GM18861 (cell line): ENCODE measurements around the gene LRP6.

Experiments used
- ATAC-seq: cut with Tn5 transposase; IDR thresholded peaks from one replicate; pipeline ENCODE4 v1.9.1; 2021; ENCODE audit not compliant: unreplicated experiment

LRP6 gene

DNA sequence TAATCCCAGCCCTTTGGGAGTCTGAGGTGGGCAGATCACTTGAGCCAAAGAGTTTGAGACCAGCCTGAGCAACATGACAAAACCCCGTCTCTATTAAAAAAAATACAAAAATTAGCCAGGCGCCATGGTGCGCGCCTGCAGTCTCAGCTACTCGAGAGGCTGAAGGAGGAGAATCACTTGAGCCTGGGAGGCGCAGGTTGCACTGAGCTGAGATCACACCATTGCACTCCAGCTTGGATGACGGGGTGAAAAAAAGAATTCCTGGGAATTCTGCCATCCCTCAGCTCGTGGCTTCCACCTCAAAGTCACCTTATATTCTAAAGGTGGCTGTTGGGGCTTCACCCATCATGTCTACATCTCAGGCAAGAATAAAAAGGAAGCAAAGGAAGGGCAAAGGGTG lies 183.2 kb downstream of the LRP6 start:
- no peak for ATAC-seq

- peak; percentile 60 for ATAC-seq
Measured at GRCh38 chr12:12081836-12082497, 184.9 kb downstream of the LRP6 start.

GRCh38 chr12:12079291-12079690 lies 187.6 kb downstream of the LRP6 start:
- no peak for ATAC-seq

GRCh38 chr12:12072064-12072760 lies 194.6 kb downstream of the LRP6 start:
- ATAC-seq = peak; percentile 48

GRCh38 chr12:12070674-12071656 lies 195.9 kb downstream of the LRP6 start, which contains the start of gene BCL2L14:
BCL2L14 (plus strand) TSS chr12:12070939; CDS start chr12:12079306, 8,367 bp downstream.
- ATAC-seq = no peak

DNA sequence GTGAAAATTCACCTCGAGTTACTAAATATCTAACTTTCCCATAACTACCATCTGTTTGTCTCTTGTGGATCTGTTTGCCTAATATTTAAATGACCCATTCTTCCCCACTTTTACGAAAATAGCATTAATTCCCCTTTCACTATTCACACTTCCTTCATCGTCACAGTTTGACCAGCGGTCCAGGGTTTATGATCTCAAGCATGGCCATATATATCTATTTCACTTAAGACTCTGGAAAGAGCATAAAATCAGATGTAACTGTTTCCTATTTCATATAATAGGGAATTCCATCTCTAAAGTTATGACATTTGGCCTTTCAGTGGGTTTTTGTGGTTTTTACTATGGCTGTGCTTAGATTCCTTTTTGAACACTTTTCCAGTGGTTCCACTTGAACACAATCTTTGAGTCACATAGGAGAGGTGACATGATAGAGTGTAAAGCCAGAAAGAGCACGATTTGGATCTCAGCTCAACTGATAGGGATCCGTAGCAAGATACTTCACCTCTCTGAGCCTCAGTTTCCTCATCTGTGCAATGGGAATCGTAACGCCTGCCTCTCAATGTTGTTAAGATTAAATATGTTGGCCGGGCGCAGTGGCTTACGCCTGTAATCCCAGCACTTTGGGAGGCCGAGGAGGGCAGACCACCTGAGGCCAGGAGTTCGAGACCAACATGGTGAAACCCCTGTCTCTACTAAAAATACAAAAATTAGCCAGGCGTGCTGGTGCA lies 196.9 kb downstream of the LRP6 start:
- ATAC-seq = no peak

- no peak for ATAC-seq
Measured at GRCh38 chr12:12068751-12069150, 198.1 kb downstream of the LRP6 start.
